PFSK-1 (cell line): ENCODE results near the gene UCP3.

Source experiments
- POLR2AphosphoS5 ChIP-seq: IDR thresholded peaks from 2 replicates; pipeline ENCODE4 v1.6.1; 2012; ENCODE audit warnings: low read depth, mild to moderate bottlenecking, control low read depth, low read length, moderate library complexity
- TAF1 ChIP-seq: IDR thresholded peaks from 2 replicates; pipeline ENCODE4 v1.6.1; 2012; ENCODE audit warnings: low read length, control low read depth, borderline replicate concordance; ENCODE audit not compliant: insufficient read depth

DNA sequence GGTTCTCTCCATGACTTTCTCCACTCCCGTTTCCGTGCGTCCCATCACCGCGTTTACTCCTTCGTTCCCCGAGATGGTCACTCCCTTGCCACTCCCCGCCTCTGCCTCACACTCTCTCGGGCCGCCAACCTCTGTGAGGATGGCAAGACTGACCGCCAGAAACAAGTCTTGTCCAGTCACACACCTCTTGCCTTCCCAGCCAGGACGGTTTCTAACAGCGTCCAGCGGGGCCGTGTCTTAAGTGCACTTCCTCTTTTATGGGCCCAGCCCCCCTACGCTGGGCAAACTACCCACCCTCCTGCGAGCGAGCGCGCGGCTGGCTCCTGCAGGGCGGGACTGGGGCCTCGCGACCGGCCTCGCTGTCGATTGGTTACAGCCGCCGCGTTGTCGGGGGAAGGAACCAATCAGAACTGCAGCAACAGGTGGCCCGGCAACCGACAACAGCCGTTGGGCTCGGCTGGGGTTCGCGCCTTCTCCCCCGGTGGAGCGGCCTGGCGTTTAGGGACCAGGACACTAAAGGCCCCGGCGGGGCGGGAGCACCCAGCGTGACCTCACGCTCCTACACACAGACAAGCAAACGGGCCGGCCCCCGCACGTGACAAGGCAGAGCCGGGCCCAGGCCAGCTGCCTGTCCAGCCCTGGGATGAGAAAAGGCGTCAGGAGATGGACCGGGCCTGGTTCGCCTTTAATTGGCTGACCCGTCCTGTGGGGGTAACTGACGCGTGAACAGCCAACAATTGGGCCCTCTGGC is 25.7 kb downstream of the UCP3 start:
- TF ChIP-seq POLR2AphosphoS5, result no peak
- no peak for TF ChIP-seq TAF1
